RPMI8226 (cell line): ENCODE measurements around the gene ZNF76.

Source experiments
- DNase-seq: peaks from one replicate; pipeline ENCODE4 v3.0.0-alpha.2; 2015

ZNF76 gene

DNA sequence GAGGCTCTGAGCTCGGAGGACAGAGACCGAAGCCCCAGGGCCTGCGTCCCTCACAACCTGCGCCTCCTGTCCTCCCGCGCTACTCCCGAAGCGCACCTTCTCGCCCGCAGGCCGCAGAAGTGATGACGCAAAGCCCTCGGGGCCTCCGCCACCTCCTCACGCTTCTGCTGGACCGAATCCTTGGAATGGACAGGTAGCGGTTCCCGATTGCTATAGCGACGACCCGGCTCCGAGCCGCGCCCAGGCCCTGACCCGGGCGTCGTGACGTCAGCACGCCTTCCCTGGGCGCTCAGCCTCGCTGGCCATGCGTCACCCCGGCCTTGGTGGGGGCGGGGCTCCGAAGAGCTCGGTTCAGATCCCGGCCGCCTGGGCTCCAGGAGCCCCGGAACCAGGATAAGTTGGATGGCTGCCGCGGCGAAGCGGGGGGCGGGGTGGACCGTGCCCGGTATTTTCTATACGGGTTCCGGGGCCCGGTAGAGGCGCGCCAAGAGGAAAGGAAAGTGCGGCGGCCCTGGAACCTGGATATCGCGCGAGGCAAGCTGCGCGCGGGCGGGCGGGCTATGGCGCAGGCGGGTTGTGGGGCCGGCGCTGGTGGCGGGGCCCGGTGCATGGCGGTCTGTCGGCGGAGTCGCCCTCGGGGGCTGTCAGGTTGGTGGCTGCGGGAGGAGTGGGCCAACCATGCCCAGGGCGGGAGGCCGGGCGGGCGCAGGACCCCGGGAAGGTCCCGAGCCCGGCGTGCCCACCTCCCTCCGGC, at the start of gene ZNF76:
Gene ZNF76 (plus strand): TSS at position 542 of the 754 bp plus-strand sequence. CDS start 21,417 bp downstream, outside the sequence.
- peak; percentile 98 for DNase-seq

DNA sequence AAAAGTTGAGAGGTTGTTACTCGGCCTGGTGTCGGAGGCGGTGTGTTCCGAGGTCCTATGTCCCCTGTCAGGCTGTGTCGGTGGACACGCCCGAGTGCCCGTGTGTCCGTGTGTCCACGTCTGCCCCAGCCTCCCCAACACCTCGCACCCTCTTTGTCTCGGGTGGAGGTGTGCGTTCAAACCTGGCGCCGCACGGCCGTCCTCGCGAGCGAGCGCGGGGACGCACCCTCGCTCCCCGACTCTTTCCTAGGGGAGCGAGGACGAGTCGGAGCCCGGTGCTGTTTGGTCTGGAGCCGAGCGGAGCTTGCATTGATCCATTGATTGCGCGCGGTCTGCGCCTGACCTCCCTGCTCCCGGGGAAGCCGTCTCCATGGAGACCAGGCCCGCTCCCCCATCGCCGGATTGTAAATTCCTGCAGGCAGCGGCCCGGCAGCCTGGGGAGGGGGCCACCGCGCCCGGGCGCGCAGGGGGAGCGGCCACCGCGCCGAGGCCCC, 46.2 kb upstream of the ZNF76 start:
- no peak for DNase-seq

DNA sequence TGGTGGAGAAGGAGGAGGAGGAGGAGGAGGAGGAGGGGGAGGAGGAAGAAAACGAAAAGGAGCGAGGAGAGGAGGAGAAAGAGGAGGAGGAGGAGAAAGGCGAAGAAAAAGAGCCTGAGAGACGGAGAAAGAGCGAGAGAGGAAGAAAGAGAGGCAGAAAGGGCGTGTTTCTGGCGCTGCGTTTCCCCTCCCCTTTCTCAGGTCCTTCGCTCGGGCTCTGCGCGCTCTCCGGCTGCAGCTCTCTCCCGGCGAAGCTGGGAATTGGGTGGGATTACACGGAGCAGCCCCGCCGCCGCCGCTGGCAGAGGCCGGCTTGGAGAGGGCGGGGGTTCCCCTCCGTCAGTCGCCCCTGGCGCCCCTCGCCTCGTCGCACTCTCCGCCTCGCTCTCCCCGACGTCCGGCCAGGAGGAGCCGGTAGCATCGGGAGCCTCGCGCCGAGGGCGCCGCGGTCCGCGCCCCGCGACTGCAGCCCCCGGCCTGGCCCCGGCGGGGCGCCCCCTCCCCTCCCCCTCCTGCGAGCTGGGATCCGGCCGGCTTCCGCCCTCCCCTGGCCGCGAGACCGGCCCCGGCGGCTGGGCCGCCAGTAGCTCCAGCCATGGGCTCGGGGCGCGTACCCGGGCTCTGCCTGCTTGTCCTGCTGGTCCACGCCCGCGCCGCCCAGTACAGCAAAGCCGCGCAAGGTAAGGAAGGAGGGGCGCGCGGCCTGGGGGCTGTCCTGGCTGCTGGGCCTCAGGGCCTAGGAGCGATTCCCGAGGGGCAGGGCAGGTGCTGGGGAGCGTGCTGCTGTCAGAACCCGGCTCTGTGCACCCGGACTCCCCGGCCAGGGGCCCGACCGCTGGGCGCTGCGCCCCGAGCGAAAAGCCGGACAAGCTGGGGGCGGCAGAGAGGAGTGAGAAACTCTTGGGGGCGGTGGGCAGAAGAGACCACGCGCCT, 45.4 kb upstream of the ZNF76 start, which contains the start of gene SCUBE3:
Gene SCUBE3 (plus strand): TSS at position 133 of the 933 bp plus-strand sequence. CDS start 463 bp downstream, at position 596.
- peak; percentile 25 for DNase-seq

DNA sequence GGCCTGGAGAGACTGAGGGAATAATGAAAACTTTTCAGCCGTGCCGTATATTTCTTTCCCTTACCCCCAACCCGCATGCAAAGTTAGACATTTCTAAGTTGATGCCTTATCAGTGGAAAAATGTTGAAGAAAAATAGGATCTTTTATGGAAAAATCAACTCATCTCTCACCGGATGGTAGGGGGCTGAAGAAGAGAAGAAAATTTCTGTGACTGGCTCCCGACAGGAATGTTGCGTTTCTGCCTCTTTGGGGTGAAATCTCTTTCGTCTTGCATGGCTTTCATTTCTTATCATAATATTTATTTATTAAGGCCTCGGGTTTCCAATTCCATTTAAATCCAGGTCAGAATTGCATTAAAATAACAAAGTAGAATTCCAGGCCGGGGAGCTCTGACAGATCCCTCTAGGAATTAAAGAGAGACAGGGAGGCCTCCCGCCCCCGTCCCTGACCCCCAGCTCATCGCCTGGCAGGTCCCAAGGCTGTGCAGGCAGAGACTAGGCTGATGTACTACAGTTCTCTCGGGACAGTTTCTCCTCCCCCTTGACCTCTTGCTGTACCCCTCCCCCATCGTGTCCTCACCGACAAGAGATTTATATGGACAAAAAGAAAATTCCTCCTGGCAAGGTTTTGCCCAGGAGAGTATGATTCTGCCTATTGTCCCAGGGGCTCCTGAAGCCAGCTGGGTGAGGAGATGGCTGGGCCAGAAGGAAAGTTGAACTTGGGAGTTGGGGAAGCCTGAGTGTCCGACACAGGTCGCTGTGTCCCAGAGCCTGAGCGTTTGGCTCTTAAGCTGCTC, 44.5 kb upstream of the ZNF76 start:
- DNase-seq: no peak

DNA sequence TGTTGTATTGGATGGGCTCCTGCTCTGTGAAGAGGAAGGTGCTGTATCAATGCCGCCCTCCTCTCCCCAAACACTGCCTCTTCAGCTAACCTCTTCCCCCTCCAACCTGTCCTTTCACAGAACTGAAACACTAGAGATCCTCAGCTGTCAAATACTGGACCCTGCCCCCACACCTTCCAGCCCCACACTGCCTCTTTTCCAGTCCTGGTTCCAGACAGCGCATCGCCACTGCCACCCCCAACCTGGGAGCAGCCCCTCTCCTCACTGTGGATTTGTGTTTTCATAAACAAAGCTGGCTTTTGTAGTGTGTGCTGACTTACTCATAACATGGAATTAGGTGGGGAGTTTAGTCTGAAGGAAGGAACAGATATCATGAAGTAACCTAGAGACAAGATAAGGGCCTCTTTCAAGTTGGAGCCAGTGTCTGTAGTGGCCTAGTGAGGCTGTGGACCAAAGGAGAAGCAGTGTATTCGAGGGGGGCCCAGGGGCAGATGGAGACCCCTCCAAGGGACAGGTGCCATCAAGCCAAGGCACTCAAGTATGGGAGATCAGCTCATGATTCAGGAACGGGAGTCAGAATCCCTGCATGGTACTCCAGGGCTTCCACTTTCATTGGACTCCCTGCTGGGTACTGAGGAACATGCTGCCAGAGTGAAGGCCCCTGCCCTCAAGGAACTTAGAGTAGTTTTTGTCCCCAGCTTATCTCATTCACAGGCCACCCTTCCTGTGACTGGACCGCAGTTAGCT, 43.7 kb upstream of the ZNF76 start:
- no peak for DNase-seq

DNA sequence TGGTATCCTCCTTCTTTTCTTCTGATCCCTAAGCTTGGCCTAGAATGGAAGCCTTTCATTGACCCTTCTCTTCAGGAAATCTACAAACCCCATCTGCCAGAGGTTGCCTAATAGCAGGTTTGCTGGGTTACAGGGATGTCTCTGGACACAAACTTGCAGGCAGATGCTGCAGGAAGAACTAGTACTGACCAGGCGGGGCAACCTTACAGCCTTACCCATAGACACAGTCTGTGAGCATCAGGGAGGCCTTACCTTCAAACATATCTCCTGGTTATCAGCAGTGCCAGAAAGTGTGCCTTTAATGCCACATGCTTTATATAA, 43.2 kb upstream of the ZNF76 start:
- no peak for DNase-seq

DNA sequence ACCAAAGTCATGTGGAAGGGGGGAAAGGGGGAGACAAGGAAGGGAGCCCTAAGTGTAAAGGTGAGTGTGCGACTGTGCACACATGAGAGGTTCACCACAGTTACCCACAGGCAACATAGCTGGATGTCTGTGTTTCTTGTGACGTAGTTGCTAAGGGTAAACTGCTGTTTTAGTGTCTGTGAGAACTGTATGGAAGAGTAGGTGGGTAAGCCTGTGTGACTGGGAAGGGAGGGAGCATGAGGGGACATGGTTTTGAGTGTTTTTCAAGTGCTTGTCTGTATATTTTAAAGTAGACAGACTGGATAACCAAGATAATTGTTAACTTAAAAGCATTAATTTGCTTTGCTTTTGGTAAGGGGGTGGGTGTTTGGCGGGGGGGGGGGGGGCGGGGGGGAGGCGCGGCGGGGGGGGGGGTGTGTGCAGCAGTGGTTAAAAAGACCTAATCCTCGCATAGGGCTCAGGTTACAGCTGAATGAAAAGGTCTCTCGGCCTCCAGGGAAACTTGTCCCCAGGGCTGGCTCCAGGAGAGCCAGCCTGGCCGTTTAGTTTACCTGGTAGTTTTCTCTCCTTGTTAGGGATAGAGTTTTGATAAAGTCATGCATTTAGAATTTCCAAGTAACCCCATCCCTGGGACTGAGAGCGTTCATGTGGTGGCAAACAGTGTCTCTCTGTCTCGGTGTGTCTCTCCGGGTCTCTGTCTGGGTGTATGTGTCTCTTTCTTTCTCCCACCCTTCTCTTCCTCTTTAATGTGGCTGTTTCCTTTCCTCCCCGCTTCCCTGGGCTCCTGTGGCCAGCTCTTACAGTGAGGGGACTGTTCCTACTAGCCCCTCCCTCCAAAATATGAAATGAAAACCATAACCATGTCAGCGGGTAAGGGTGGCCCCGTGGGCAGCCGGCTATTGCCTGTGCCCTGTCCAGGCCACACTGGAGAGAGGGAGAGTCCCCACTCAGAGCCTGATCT, 42.4 kb upstream of the ZNF76 start:
- no peak for DNase-seq

DNA sequence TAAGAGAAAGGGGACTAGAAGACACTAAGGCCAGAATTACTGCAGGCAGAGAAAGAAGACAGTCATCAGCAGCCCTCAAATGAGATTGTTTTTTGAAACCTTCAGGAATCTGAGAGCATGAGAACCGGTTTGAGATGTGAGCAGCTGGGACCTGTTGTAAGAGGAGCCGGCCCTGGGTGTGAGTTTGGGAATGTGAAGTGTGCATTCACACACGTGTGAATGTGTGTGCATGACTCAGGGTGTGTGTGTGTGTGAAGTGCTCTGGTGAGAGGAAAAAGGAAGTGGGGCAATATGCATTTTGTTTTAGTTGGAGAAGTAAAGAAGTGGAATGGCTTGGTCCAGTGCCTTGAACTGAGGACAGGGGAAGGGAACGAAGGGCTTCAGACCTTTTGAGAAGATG, 41.5 kb upstream of the ZNF76 start:
- no peak for DNase-seq

DNA sequence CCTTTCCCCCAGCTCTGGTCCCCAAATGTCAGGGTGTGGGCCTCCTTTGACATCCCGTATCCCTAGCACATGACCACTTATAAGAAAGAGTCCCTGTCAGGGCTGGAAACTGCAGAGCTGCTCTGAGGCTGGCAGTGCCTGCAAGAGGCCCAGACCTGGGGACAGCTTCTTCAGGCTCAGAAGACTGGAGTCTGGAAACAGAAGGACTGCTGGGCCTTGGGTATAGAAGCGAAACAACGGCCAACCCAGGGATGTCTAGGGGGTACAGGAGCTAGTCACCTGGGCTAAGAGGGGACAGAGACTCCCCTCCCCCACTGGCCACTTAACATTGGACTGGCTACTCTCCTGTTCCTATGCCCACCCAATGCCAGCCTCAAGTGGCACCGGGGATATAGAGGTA, 41.1 kb upstream of the ZNF76 start:
- DNase-seq: no peak

DNA sequence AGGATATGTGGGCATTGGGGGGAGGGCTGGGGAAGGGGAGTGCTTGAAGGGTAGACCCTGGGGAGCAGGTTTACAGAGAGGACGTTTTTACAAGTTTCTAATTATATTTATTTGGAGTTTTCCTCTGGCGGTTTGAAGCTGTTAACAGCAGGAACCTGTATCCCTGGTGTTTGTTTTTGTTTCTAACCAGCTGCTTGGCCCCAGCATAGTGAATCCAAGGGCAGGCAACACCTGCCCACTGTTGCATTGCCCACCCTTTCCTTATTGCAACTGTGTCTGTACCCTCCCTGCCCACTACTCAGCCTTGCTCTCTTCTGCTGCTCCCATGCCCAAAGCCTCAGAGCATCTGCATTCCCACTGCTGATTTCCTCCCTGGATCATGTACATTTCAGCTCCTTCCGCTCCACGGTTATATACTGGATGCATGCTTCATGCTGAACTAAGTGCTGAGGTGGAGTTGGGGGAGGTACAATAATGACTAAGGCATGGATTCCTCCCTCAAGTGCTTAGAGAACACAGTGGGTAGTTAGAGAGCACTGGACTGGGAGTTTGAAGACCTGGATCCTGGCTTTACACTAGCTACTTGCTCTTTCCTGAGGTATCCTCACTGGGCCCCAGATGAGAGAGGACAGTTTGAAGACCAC, 39.7 kb upstream of the ZNF76 start:
- DNase-seq: no peak

DNA sequence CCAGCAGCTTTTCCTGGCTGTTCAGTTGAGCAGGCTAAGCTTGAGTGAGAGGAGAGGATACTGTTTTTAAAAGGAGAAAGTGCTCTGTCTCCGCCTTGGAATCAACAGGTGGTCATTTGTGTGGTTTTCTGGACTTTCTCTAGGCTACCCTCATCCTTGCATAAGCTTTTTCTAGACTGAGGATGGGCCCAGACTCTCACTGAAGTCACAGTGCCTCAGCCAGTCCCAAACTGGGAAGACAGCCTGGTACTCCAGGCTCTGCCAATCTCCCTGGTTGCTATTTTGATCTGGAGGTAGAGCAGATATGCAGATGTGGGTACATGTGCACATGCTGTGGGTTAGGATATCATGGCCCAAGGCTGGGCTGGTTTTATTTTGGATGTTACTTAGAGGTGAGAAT, 38.8 kb upstream of the ZNF76 start:
- no peak for DNase-seq

DNA sequence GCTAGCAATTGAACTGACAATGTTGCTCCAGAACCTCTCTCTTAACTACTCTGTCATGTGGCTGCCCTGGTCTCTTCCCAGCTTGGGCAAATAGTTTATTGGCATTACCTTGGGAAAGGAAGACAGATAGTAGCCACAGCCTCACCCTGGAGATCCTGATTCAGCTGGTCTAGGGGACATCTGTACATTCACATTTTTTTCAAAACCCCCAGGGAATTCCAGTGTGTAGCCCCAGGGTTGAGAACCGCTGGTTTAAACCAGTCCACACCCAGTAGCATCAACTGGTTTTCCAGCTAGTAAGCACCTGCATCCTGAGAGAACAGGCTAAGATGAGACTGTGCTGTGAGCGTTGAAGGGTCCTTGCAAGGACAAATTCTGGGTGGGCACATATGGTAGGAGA, 36.1 kb upstream of the ZNF76 start:
- no peak for DNase-seq

DNA sequence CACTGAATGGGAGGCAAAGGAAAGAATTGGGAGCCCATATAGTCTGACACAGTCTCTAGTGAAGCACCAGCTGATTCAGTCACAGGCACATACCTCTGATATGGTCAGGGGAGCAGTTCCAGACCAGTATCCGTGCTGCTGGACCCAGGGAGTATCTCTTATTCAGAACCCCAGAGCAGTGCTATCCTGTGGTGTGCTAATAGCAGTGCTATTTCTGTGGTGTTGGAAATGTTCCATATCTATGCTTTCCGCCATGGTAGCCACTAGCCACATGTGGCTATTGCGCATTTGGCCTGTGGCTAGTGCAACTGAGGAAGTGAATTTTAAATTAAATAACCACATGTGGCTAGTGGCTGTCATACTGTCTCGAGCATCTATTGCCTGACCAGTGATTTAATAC, 34.8 kb upstream of the ZNF76 start:
- no peak for DNase-seq

DNA sequence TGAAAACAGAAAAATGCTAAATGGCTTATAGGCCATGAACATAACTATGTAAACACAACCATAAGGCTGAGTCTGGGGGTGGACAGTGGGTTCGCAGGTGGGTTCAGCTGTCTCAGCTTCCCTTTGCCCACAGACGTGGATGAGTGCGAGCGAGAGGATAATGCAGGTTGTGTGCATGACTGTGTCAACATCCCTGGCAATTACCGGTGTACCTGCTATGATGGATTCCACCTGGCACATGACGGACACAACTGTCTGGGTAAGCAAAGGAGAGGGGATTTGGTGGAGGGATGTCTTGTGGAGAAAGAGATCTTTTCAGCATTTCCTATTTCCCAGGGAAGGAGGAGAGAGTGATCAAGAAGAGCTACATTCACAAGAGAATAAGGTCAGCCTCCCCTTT, 31.1 kb upstream of the ZNF76 start:
- no peak for DNase-seq

DNA sequence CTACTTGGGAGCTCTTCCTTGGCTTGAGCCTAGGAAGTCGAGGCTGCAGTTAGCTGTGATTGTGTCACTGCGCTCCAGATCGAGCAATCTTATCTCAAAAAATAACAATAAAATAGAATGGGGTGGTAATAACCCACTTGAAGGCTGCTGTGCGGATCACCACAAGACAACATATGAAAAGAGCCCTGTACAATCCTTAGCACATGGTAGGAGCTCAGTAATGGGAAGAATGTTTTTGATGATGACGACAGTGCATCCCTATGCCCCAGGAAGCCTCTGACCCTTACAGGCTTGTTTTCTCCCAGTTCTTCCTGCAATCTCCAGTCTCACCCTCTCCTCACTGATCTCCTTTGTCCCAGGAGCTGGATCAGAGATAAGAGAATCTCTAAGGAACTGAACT, 30.2 kb upstream of the ZNF76 start:
- DNase-seq: no peak

DNA sequence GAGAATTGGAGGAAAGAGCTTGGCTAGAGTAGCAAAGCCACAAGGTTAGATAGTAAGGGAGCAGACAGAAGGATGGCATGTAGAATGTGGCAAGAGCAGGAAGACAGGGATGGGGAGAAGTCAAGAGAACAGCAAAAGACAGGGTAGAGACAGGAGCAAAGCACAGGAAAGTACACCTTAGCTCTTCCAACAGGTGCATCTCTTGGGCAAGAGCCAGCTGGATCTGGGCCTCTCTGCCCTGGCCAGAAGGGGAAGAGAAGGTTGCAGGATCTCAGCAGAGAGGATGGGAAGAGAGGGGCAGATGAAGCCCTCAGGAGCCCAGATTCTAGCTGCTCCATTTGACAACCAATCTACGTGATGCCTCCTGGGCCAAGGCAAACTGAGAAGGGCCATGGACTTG, 29.0 kb upstream of the ZNF76 start:
- no peak for DNase-seq

DNA sequence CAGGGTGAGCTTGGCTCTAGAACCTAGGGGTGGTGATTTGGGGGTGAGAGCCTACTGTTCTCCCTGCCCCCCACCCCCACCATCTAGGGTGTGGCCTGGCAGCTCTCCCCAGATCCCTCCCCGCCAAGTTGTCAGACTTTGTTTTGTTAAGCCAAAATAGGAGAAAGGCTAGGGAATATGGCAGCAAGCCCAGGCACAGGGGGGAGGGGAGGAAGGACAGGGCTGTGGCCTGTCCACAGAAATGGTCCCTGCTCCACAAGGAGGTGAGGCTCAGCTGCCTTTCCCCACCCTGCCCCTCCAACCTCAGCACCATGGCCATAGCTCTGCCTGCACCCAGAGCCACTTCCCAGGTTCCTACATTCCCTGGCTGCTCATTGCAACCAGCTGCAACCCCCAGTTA, 28.6 kb upstream of the ZNF76 start:
- DNase-seq: no peak

DNA sequence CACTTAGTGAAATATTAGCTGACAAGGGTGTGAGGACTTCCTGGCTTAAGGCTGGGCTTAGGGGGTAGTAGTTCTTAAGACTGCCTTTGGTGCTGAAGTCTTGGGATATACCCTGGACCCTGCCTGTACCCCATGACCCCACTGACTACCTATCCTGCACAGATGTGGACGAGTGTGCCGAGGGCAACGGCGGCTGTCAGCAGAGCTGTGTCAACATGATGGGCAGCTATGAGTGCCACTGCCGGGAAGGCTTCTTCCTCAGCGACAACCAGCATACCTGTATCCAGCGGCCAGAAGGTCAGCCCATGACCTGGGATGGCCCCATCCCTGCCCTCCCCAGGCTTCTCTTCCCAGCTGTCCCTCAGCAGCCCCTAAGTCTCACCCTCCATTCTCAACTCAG, 28.0 kb upstream of the ZNF76 start:
- no peak for DNase-seq

DNA sequence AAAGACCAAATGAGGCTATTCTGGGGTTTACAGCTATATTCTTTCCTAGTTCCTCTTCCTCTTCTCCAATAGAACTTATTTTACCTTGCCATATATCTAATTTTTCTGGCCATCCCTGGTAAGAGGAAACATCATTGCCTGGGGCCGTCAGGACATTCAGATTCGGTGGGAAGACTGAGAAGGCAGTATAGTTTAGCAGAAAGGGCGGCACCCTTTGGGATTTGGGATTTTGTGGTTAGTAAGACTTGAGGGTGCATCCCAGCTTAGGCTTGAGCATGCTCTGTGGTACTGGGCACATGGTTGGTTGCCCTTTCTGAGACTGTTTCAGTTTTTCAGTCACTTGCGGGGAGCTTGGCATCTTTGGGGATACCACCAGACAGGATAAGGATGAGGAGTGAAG, 24.6 kb upstream of the ZNF76 start:
- DNase-seq: no peak

DNA sequence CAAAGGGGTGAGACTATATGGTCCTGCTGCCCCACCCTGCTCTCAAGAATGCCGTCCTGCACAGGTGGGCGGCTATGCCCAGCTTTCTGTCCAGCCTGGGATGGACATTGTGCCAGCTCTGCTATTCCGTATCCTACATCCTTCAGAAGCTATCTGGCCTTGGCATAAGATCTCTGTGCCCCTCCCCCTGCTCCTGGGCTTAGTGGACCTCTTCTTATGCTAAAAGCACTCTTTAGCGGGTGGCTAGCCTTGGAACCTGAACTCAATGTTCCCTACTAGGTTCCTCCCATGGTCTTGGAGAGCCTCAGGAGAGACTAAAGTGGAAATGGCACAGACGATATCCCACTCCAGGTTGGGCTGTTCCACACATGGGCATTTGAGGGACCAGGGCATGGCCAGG, 23.3 kb upstream of the ZNF76 start:
- DNase-seq: no peak

DNA sequence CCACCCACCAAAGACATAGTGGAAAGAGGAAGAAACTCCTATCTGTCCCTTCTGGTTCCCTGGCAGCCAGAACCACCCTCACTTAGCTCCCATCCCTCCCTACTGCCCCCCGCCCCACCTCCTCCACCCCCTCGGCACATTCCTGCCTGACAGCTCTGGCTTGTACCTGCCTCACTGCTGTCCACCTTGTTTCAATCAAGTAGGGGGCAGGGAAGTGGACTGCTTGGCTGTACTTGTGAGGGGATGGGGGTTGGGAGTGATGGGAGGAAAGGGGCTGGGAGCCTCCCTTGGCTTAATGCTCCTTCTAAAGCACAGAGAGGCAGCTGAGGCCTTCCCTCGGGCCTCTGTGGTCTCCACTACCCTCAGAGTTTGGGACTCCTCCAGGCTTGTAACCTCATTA, 22.1 kb upstream of the ZNF76 start:
- DNase-seq: no peak
